ENCODE data around the gene ASIC4. TPM values are rescaled to one million over a fixed set of nuclear protein-coding genes. Genes with fewer than 3 reads are reported as not detected.
A peak's percentile ranks its signal among the peaks of the same experiment; 100 is the strongest.

The ASIC4 gene
- total and polyA plus RNA-seq, 7 donors, result under 0.01 to 0.07 TPM; not detected in 5

DNA sequence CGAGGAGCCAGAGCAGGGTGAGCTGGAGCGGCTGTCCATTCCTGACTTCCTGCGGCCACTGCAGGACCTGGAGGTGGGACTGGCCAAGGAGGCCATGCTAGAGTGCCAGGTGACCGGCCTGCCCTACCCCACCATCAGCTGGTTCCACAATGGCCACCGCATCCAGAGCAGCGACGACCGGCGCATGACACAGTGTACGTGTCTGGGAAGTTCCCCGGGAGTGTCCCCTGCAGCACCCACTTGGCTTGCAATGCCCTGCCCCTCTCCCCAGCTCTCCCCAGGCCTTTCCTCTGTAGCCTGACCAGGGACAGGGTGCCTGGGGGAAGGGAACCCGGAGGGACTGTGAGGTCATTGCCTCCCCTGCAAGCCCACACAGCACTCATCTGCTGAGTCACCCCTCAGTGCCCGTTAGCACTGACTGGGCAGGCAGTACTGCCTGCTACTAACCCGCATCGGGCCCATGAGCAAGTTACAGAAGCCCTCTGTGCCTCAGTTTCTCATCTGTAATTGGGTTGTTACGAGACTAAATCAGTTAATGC is 45.0 kb upstream of the ASIC4 start:
- intact Hi-C loops (cut with DNase I), result no loop called here
- no peaks in the 10 kb centered on the region for H3K9me3 ChIP-seq
- no peak for DNase-seq
- peak overlapping the region; percentile 77 to 99 (median 99) for H3K27ac ChIP-seq
- TF ChIP-seq POLR2AphosphoS5 (IDR thresholded peaks at IDR 0.05), result peak; percentile 12 to 44 (median 34)
- TF ChIP-seq, protein P1, sequence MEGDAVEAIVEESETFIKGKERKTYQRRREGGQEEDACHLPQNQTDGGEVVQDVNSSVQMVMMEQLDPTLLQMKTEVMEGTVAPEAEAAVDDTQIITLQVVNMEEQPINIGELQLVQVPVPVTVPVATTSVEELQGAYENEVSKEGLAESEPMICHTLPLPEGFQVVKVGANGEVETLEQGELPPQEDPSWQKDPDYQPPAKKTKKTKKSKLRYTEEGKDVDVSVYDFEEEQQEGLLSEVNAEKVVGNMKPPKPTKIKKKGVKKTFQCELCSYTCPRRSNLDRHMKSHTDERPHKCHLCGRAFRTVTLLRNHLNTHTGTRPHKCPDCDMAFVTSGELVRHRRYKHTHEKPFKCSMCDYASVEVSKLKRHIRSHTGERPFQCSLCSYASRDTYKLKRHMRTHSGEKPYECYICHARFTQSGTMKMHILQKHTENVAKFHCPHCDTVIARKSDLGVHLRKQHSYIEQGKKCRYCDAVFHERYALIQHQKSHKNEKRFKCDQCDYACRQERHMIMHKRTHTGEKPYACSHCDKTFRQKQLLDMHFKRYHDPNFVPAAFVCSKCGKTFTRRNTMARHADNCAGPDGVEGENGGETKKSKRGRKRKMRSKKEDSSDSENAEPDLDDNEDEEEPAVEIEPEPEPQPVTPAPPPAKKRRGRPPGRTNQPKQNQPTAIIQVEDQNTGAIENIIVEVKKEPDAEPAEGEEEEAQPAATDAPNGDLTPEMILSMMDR (IDR thresholded peaks at IDR 0.05), result no peak
- H3K27me3 ChIP-seq, result no peaks in the 10 kb centered on the region
- H3K36me3 ChIP-seq, result peaks cover 7 to 92% (median 51%) of the 10 kb centered on the region in 4 donors
- H3K4me3 ChIP-seq, result no peak overlapping the region
- WGBS, 2 donors, result 89% methylated on average over 16 of the region's 16 CpGs
- H3K4me1 ChIP-seq, result peaks cover 0 to 60% (median 55%) of the 10 kb centered on the region in 4 donors

DNA sequence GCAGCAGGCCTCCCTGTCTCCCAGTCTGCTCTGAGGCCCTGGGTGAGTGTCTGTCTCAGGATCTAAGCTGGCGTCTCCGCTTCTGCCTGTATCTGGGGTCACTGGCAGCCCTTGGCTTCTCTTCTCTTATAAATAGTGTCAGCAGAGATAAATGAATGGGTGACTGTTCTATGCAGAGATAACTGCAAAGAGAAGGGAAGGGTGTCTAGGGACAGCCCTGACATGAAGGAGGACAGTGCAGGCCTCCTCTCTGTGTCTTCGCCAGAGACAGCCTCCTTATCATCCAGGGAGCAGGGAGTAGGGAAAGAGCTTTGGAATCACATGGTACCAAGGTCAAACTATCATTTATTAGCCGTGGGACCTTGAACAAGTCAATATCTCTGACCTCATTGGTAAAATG is 43.9 kb upstream of the ASIC4 start:
- intact Hi-C loops (cut with DNase I), result no loop called here
- Histone ChIP-seq H3K27ac (peak overlapping the region; percentile 77 to 99 (median 99)), H3K4me1 (peaks cover 0 to 57% (median 44%) of the 10 kb centered on the region in 4 donors), H3K9me3 (no peaks in the 10 kb centered on the region), H3K36me3 (peaks cover 7 to 92% (median 43%) of the 10 kb centered on the region in 4 donors), H3K27me3 (no peaks in the 10 kb centered on the region), H3K4me3 (no peak overlapping the region)
- TF ChIP-seq, protein P1 (IDR thresholded peaks at IDR 0.05), result no peak
- TF ChIP-seq POLR2AphosphoS5 (IDR thresholded peaks at IDR 0.05), result no peak
- no peak for TF ChIP-seq EP300 (IDR thresholded peaks at IDR 0.05)
- TF ChIP-seq POLR2A (IDR thresholded peaks at IDR 0.05), result no peak
- DNase-seq, result no peak
- 66 to 88% methylated on average over 4 of the region's 4 CpGs for WGBS, 2 donors

DNA sequence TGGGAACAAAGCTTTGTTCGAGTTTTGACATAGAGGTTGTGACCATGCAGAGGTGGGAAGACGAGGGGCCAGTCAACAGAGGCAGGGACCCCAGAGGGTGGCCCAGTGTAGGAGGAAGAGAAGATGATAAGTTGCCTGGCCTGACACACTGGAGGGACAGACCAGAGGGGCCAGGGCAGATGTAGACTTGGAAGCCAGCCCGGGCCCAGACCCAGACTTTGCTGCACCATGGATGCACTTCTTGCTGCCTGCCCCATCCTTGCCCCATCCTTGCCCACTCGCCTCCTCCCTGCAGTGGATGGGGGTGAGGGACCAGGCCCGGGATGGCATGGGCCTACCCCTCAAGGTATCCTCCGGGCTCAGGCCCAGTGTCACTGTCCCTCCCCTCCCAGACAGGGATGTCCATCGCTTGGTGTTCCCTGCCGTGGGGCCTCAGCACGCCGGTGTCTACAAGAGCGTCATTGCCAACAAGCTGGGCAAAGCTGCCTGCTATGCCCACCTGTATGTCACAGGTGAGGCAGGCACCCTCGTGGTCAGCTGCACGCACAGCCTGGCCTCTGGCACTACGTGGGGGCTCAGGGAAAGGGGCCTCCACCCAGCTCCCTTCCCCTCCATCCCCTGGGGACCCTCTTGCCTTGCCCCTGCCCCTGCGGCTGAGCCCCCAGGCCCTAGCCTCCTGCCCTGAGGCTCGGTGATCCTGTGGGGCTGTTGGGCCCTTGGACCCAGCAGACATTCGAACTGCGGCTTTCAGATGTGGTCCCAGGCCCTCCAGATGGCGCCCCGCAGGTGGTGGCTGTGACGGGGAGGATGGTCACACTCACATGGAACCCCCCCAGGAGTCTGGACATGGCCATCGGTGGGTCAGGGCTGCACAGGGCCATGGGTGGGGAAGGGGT is 42.6 kb upstream of the ASIC4 start:
- peak overlapping the region; percentile 58 to 99 (median 99) for H3K27ac ChIP-seq
- DNase-seq, result no peak
- H3K4me3 ChIP-seq, result no peak overlapping the region
- intact Hi-C loops (cut with DNase I), result no loop called here
- WGBS, 2 donors, result 80 to 87% methylated on average over 22 of the region's 22 CpGs
- peaks cover 7 to 86% (median 35%) of the 10 kb centered on the region in 4 donors for H3K36me3 ChIP-seq
- no peaks in the 10 kb centered on the region for H3K27me3 ChIP-seq
- H3K4me1 ChIP-seq, result peaks cover 0 to 57% (median 42%) of the 10 kb centered on the region in 4 donors
- TF ChIP-seq, protein P1 (IDR thresholded peaks at IDR 0.05), result no peak
- TF ChIP-seq POLR2A (IDR thresholded peaks at IDR 0.05) (no peak), POLR2AphosphoS5 (IDR thresholded peaks at IDR 0.05) (no peak), EP300 (IDR thresholded peaks at IDR 0.05) (no peak)
- H3K9me3 ChIP-seq, result no peaks in the 10 kb centered on the region

DNA sequence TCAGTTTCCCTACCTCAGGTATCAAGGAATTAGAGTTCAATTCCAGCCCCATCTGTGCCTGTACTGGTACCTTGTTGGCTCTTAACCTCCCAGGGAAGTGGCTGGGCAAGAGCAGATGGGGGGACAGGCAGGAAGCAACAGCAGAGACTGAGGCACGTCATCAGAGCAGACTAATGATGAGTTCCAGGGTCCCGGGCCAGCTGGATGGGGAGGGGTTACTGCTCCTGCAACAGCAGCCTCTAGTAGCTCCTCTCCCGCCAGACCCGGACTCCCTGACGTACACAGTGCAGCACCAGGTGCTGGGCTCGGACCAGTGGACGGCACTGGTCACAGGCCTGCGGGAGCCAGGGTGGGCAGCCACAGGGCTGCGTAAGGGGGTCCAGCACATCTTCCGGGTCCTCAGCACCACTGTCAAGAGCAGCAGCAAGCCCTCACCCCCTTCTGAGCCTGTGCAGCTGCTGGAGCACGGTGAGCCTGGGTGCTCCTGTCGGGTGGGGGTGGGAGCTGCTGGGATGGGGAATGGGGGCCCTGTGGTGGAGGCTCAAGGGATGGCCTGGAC is 41.6 kb upstream of the ASIC4 start:
- no peaks in the 10 kb centered on the region for H3K9me3 ChIP-seq
- no peaks in the 10 kb centered on the region for H3K27me3 ChIP-seq
- H3K4me1 ChIP-seq, result peaks cover 0 to 57% (median 42%) of the 10 kb centered on the region in 4 donors
- peaks cover 7 to 85% (median 36%) of the 10 kb centered on the region in 4 donors for H3K36me3 ChIP-seq
- no peak overlapping the region for H3K4me3 ChIP-seq
- DNase-seq, result no peak
- WGBS, 2 donors, result 85 to 89% methylated on average over 12 of the region's 12 CpGs
- H3K27ac ChIP-seq, result peak overlapping the region; percentile 58 to 99 (median 99)
- TF ChIP-seq POLR2AphosphoS5 (IDR thresholded peaks at IDR 0.05) (peak in 1 of 4 donors; percentile 4), POLR2A (IDR thresholded peaks at IDR 0.05) (no peak), EP300 (IDR thresholded peaks at IDR 0.05) (no peak)
- intact Hi-C loops (cut with DNase I), result no loop called here

DNA sequence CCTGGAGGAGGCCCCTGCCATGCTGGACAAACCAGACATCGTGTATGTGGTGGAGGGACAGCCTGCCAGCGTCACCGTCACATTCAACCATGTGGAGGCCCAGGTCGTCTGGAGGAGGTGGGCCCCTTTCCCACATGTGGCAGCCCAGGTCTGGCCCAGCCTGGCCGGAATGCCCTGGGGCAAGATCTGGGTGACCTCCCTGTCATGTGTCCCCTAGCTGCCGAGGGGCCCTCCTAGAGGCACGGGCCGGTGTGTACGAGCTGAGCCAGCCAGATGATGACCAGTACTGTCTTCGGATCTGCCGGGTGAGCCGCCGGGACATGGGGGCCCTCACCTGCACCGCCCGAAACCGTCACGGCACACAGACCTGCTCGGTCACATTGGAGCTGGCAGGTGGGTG is 40.8 kb upstream of the ASIC4 start:
- Histone ChIP-seq H3K36me3 (peaks cover 7 to 85% (median 38%) of the 10 kb centered on the region in 4 donors), H3K27ac (peak overlapping the region; percentile 58 to 99 (median 99)), H3K27me3 (no peaks in the 10 kb centered on the region), H3K4me3 (no peak overlapping the region), H3K4me1 (peaks cover 0 to 51% (median 36%) of the 10 kb centered on the region in 4 donors), H3K9me3 (no peaks in the 10 kb centered on the region)
- DNase-seq, result no peak
- 86 to 91% methylated on average over 18 of the region's 18 CpGs for WGBS, 2 donors
- TF ChIP-seq POLR2AphosphoS5 (IDR thresholded peaks at IDR 0.05) (no peak), EP300 (IDR thresholded peaks at IDR 0.05) (no peak), POLR2A (IDR thresholded peaks at IDR 0.05) (no peak)
- TF ChIP-seq, protein P1 (IDR thresholded peaks at IDR 0.05), result no peak
- intact Hi-C loops (cut with DNase I), result no loop called here
